MV-4-11 (cell line): ENCODE data around the gene ZNF462.
"Not testable (repeated sequence)": the region's sequence is repeated elsewhere in the genome, so short reads cannot be mapped to it uniquely, and the experiment has no call there.

Experiments
- DNase-seq: peaks from one replicate; lab custom pipeline; 2025; lab: John Stamatoyannopoulos, UW

The ZNF462 gene

DNA sequence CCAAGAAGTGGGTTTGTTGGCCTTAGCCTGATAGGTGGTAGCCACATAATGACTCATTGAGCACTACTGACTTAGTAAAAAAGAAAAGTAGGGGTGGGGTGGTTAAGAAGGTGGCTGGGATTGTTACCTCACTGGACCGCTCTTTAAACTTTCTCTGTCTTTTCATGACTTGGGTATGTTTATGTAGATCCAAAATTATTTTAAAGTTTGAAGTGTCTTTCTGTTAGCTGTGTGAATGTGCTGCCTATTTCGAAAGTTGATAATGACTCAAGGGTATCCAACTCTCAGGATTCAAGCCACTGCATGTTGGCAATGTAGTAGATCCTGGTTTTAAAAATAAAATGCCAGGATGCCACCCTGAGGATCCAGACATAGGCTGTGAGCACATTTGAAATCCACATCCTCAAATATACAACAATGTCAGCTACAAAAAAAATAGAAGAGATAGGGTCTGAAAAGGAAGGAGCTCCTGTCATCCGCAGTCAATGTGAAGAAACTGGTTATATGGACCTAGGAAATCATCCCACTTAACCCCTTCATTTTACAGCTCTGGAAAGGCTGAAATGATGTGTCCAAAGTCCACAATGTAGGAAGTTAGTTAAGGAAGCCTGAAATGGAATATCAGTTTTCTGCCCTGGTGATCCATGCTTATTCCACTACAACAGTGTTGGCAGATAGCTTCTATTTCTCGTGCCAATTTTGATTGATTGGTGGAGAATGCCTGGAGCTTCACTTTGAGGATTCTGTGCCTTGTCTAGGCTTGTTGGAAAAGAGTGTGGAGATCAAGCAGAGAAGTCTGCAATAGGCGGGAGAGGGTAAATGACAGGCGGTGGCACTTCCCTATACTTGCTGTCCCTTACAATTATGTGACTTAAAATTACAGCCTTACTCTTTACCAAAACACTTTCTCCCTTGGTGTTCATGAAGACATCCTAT, 23.4 kb downstream of the ZNF462 start:
- DNase-seq: no peak

DNA sequence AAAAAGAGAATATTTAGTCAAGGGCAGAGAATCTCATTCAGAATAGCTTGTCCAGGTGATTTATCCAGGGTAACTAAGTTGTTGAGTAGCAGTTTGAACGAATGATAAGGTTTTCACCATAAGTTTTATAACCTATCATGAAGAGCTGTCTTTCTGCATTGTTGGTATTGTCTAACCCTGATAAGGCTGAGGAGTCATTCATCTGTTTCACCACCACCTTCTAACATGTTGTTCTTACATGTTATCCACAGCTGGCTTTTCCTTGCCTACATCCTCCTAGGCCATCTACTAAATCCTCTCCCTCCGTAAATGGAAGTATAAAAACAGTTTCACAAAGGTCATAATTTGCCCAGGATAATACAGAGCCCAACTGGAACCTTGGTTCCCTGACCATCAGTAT, 24.1 kb downstream of the ZNF462 start:
- DNase-seq: no peak

DNA sequence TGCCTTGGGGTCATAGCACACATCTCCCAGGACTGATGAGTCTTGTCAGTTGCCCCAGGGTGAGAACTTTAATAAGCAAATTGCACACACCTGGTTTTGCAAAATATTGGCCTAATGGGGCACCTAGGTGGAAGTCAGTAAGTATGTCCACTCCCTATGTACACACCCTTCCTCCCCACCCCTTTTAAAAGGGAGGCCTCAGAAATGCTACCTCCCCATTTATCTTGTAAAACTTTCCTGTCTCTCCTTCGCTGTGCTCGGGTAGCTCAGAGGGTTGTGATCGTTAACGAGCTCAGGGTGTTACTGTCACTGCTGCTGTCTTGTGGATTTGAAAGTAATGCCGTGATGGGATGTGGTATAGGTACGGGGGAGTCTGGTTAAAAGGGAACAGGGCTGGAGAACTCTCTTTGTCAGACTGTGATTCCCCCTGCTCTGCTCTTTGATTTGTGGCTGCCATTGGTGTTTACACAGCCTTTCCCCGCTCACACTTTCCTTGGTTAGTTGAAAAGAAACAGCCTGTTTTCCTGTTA, 26.2 kb downstream of the ZNF462 start:
- no peak for DNase-seq

DNA sequence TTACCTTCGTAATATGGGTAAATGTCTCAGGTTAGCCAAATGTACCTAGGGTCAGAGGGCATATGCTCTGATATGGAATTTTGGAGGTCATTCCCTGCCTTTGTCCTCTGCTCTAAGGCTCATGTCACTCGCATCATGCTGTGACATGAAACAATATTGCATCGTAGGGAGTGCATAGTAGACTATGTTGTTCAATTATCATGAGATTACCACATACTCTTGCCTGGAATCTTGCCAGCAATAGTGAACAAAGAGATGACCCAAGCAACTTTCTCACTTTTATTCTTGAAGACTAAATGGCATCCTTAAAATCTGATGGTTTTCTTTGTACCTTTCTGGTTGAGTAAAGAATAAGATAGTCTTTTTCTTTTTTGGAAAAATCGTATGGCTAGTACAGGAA, 27.6 kb downstream of the ZNF462 start:
- DNase-seq: no peak

DNA sequence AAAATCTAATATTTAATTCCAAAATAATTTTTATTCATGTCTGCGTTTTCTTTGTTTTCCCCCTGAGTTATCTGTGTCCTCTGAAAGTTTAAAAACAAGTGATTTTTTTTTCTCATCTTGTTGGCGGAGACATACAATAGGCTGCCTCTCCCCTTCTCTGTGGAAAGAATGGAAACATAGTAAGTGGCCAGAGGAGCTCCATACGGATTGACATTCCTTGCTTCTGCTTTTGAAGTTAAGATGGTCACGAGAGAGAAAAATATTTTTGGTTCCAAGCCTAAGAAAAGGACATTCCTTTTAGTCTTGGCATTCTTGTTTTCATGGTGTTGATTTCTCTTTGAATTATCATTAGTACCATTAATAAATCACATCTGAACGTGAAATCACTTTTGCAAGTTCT, 28.3 kb downstream of the ZNF462 start:
- DNase-seq: no peak

DNA sequence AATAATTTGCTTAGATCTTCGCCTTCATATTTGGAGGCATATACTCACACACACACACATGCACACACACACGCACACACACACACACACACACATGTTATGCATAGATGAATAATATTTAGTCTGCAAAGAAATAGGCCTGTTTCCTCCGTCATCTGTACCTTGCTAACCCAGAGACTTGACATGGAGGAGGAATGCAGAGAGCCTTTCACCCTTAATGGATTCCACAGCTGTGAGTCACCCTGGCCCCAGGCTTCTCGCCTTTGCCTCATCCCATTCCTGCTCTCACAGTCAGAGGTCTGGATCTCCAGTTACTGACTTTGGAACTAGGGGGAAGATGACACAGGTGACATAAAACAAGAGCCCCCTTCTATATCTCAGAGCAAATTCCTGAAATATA, 29.7 kb downstream of the ZNF462 start:
- DNase-seq: no peak

DNA sequence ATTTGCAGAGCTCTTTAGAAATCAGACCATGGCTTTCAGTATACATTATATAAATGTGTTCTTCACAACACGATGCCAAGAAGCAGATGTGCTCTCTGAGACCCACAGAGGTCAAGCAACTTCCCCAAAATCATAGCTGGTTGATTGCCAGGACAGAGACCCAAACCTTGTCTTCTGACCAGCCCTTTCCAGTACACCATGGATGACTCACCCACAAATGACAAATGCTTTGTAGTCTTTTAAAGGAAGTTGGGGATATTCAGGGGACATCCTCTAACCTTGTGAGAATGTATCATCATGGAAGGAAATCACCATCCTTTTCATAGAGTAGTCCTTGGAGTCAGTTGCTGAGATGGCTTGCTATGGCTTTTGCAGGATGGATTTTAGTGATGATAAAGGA, 30.1 kb downstream of the ZNF462 start:
- peak; percentile 81 for DNase-seq

DNA sequence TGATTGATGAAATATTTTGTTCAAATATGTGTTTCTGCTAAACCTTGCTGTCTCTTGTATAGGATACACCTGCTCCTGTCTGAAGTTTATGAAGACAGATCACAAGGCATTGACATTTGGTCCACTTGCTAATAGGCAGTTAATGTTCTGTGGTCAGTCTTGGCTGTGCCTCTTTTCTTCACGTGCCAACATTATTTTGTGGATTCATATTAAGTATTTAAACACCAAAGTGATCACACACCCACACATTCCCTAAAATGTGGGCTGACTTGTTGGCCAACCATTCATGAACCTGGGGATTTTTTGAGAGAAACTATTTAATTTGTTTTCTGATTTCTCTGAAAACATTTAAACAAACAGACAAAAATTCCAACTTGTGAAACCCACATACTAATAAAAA, 33.7 kb downstream of the ZNF462 start:
- no peak for DNase-seq

DNA sequence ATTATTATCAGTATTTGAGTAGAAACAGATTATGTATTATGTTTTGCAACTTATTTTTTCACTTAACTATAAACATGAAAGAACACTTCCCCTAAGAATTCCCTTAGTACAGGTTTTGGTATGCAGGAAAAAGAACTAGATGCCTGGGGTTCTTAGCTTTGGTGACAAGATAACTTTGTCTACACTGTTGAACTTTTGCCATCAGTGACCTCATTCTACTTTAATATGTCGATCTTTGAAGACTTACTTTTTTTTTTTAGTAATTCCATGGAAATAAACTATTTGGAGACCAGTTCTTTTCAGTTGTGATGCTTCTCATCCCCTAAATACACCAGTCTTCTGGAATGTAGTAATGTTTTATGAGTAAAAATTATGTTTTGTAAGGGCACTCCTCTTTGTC, 34.3 kb downstream of the ZNF462 start:
- no peak for DNase-seq

DNA sequence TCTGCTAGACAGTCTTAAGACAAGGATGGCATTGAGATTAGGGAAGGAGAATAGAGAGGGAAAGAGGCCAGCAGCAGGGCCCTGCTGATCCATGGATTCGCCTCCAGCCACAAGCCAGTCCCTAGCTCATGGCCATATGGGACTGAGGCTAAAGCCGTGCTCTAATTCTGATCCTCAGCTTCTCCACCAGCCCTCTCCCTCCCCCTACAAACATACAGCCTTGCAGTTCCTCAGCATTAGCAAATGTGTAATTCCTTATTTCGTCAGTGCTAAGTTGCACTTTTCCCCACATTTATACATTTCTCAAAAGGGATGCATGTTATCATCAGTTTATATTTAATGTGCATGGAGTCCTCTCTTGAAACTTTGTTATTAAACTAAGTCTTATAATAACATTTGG, 34.8 kb downstream of the ZNF462 start:
- no peak for DNase-seq

DNA sequence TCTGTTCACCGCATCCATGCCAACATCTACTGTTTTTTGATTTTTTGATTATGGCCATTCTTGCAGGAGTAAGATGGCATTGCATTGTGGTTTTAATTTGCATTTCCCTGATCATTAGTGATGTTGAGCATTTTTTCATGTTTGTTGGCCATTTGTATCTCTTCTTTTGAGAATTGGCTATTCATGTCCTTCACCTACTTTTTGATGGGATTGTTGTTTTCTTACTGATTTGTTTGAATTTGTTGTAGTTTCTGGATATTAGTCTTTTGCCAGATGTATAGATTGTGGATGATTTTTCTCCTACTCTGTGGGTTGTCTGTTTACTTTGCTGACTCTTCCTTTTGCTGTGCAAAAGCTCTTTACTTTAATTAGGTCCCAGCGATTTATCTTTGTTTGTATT, 37.6 kb downstream of the ZNF462 start:
- not testable (repeated sequence) for DNase-seq

DNA sequence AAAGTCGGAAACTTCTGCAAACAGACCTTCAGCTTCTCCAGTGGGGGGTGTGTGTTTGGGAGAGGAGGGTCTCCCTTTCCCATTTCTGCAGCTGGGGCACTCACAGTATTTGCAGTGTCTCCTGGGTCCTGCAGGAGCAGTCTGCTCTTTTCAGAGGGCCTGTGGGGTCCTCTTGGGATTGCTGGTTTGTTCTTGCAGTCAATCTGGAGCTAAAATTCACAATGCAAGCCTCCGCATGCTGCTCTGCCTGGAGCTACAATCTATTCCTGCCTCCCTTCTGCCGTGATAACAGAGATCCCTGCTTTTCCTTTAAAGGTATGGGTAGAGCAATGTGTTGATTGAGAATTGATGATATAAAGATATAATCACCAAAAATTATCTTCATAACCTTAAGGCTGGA, 43.2 kb downstream of the ZNF462 start:
- no peak for DNase-seq

DNA sequence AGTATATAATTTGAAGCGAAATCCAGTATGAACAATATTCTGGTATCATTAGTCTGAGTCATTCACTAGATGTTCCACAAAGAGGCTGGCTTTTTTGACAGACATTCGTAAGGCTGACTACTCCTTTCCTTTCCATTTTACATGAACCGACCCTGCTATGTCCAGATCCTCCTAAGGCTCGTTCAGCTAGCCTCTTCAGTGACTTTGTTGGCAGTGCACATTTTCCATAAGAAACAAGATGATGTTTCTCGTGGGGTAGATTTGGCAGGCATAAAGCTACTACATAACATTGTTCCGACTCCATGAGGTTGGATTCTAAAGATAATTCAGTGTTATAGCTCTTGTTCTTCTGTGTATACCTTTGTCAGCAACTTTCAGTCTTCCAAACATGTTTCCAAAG, 49.0 kb downstream of the ZNF462 start:
- DNase-seq: no peak

DNA sequence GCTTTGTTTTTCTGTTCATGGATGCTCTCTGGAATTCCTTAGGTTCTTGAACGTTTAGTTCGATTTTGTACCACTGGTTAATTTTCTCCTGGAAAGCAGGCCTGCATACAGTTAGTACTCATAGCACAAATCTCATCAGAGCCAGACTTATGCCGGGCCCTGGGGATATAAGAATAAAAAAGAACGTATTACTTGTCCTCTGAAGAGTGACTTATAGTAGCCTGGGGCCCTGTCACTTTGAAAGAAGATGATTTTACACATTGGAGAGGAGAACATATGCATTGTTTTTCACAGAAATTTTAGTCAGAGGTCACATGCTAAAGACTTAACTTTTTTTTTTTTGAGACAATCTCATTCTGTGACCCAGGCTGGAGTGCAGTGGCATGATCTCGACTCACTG, 50.3 kb downstream of the ZNF462 start:
- no peak for DNase-seq

DNA sequence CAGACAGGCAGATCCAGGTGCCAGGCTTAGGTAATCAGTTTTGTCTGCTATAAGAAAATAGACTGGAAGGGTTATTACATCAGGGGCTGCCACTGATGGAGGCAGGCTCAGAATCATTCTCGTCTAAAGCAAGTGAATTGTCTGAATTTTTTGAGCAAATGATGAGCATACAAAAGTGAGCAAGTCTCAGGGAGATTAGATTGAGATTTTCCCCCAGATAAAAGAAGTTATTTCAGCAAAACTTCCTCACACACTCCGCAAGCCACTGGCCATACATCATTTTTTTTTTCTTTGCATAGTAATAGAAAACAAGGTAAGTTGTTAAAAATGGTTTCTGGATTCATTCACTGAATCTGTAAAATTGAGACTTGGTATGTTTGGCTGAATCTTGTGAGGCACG, 52.9 kb downstream of the ZNF462 start:
- DNase-seq: no peak

DNA sequence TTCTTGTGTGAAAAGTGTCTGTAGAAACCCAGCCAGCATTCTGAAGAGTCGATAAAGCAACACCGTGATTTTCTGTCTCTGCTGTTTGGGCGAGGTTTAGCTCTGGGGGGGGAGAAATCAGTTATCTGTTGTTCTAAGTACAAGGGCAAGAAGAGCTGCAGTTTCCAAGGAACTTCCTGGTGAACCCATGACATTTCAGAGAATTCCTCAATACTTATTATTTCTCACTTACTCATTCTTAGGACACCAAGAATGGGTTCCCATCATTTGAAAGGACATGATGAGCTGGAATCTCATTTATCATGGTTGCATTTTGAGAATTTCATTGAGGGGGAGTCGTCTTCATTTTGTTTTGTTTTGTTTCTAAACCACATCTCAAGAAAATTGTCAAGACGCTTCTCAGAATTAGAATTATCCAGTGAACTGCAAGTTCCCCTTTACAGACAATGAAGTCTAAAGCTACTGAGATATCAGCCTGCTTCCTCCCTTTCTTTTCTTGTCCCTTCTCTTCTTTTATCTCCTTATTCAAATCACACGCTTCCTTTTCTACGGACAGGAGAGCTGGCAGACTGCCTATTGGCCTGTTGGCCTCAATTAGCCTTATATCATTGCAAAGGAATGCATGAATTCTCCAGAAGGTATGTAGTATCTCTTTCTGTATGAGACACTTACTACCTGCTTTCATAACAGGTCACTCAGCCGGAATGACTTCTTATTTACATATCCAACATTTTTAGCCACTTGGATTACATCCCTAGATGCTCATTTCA, 53.7 kb downstream of the ZNF462 start:
- no peak for DNase-seq

DNA sequence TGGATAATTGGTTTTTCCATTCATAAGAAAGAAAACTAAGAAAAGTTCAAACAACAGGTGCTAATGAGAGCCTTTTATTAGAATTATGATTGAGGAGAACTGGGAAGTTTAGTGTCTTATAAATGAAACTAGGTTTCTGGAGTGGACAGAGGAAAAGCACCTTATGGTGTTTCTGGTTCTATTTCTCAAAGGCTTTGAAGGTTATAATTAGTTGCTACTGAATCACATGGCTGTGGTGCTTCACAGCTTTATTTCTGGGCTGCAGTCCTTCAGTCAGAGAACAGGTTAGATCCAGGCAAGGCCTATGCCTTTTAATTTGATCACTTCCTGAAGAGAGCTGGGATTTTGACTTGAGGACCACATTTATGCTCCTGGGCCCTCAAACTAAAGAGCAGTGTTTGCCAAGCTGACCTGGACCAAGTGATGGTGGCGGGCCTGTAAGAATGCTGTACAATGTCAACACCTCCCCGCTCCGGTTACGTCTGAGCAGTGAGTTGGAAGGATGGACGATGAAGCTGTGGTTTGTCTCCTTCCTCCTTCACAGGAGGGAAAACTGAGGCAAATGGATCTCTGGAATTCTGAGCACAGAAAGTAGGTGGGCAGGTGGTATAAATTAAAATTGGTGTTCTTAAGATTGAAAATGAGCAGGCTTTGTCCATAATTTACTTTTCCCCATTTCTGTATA, 56.0 kb downstream of the ZNF462 start:
- no peak for DNase-seq

DNA sequence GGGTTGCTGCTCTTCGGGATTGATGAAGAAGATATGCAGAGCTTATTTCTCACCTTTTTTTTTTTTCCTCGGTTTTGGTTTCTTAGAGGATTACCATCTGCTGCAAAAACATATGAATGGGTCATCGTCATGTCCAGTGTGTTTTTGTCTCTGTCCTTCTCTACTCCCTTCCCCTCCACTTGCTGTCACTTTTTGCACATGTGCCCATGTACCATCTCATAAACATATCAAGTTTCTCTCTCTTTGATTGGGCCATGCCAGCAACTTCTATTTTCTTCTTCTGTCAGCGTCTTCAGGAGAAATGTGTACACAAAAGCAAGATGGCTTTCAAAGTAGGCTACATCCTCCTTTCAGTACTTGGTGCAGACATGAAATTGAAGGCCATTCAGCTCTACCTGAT, 57.1 kb downstream of the ZNF462 start:
- no peak for DNase-seq

DNA sequence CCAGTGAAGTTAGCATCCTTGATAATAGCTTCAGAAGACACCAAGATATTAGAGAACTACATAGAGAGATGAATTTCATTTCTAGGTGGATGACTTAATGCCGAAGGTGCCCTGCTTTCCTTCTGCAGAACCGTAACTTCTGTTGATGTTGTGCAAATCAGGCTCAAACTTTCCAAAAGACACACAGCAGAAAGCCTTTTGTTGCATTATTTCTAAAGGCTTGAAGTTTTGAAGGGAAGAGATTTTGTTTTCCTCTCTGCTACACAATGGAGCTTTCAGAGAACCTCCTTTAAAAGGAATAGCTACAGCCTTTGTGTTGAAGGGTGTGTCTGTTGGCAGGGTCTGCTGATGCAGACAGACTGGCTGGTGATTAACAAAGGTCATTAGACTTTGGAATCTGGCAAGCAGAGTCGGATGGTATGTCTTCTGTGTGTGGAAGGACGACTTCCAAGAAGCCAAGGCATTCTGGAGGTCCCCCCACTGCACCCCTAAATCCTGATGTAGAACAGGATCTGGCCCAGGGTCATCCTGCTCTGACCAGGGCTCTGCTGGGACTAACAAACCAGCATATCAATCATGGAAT, 57.8 kb downstream of the ZNF462 start:
- DNase-seq: no peak

DNA sequence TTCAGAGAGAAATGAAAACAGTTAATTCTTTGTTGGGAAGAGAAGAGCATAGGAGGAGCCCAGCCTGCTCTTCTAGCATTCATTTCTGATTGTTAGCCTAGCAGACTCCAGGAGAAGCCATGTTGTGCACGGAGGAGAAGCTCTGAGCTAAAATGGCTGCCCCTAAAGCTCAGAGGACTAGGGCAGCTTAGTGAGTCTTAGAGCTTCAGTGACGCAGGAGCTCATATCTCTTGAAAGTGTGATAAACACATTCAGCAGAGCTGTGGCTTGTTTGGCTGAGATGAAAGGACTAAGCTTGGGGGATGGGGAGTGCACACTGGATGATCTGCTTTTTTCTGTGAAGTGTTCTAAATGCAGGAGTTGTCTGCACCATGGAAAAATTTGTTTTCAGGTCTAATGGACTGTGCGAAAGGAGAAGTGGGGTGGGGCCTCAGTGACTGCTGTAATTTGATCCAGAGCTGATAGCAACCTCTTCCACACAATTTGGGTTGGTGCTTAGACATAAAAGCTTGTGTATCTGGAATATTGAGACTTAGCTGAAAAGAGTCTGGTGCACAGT, 58.5 kb downstream of the ZNF462 start:
- no peak for DNase-seq

DNA sequence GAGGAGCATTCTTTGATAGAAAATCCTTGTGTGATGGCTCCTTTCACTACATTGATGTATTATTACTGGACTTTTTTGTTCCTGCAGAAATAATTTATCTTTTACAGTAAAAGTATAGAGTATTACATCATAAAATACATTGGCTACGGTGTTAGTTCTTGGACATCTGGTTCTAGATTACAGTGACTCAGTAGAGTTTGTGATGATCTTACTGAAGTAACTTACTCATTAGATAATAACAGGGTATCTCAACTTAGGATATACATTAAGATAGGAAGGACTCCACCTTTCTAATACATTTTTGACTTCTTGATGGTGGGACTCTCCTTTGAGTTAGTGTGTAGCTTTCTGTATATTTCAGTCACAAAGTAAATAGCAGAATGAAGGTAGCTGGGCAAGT, 59.1 kb downstream of the ZNF462 start:
- no peak for DNase-seq

DNA sequence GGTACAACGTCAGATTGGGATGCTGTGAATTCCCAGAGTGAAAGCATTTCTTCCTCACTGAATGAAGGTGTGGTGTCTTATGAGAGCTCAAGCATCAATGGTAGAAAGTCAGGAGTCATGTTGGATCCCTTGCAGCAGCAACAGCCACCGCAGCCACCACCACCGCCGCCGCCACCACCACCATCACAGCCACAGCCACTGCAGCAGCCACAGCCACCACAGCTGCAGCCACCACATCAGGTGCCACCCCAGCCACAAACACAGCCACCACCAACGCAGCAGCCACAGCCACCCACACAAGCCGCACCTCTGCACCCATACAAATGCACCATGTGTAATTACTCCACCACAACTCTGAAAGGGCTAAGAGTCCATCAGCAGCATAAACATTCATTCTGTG, 62.4 kb downstream of the ZNF462 start:
- DNase-seq: no peak
